ENCODE measurements around the gene TP53I13. TPM values are rescaled to one million over a fixed set of nuclear protein-coding genes. Genes with fewer than 3 reads are reported as not detected.
A peak's percentile ranks its signal among the peaks of the same experiment; 100 is the strongest.

The TP53I13 gene
- total and polyA plus RNA-seq, 2 of the 13 experiments (the other 11 are each of a cell fraction or from before 2014, with no cell fraction given) = 16.9 to 25.7 TPM

DNA sequence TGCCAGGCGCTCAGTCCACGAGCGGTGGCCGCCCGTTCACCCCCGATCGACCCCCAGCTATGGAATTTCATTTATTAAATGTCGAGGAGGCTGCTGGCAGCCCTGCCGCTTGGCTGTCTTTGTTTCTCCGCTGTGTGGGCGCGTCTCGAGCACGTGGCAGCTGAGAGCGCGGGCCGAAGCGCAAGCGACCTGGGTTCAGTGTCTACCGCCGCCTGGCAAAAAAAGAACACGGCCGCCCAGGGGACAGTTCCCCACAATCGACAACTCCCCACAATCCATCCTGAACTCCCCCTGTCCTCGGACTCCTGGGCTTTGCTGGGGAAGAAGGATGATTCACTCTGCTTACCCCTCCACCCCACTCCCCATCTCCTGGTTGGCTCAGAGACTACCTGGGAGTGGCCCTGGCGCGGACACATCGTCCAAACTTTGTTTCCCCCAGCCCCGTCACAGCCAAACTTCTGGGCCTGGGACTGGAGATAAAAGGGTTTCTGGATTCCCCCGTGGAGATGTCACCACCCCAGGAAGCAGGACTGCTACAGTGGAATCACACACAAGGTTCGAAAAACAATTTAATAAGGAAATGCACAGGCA, 22.7 kb downstream of the TP53I13 start (continued):
- TF ChIP-seq, protein P1, sequence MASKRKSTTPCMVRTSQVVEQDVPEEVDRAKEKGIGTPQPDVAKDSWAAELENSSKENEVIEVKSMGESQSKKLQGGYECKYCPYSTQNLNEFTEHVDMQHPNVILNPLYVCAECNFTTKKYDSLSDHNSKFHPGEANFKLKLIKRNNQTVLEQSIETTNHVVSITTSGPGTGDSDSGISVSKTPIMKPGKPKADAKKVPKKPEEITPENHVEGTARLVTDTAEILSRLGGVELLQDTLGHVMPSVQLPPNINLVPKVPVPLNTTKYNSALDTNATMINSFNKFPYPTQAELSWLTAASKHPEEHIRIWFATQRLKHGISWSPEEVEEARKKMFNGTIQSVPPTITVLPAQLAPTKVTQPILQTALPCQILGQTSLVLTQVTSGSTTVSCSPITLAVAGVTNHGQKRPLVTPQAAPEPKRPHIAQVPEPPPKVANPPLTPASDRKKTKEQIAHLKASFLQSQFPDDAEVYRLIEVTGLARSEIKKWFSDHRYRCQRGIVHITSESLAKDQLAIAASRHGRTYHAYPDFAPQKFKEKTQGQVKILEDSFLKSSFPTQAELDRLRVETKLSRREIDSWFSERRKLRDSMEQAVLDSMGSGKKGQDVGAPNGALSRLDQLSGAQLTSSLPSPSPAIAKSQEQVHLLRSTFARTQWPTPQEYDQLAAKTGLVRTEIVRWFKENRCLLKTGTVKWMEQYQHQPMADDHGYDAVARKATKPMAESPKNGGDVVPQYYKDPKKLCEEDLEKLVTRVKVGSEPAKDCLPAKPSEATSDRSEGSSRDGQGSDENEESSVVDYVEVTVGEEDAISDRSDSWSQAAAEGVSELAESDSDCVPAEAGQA (IDR thresholded peaks at IDR 0.05; ENCODE audit: low read depth) = no peak
- TF ChIP-seq, protein P1 (CRISPR knock-in tag; IDR thresholded peaks at IDR 0.05; ENCODE audit: borderline replicate concordance) = no peak
- TF ChIP-seq ZFP90 (CRISPR knock-in tag; IDR thresholded peaks at IDR 0.05; ENCODE audit: borderline replicate concordance) (no peak), ZNF138 (CRISPR knock-in tag; IDR thresholded peaks at IDR 0.05; ENCODE audit: low read depth) (peak; percentile 58; the same call in 1 of the 2 replicates), PAX8 (CRISPR knock-in tag; IDR thresholded peaks at IDR 0.05; ENCODE audit: borderline replicate concordance) (0 out of 2 replicates have a peak, but pooled peaks have one; percentile 33), SRSF1 (optimal IDR thresholded peaks at IDR 0.05; ENCODE audit: low read depth, low read length) (no peak), TEAD2 (CRISPR knock-in tag; IDR thresholded peaks at IDR 0.05) (no peak), HOXA5 (CRISPR knock-in tag; IDR thresholded peaks at IDR 0.05) (no peak), ZNF251 (CRISPR knock-in tag; IDR thresholded peaks at IDR 0.05) (no peak), SRSF4 (IDR thresholded peaks at IDR 0.05; ENCODE audit: low read depth, low read length, poor library complexity, severe bottlenecking) (no peak), NFE2L1 (CRISPR knock-in tag; IDR thresholded peaks at IDR 0.05; ENCODE audit: borderline replicate concordance) (no peak), ZNF883 (CRISPR knock-in tag; IDR thresholded peaks at IDR 0.05; ENCODE audit: not compliant biosample characterization) (no peak), ZFP62 (CRISPR knock-in tag; IDR thresholded peaks at IDR 0.05) (no peak), ZNF567 (CRISPR knock-in tag; IDR thresholded peaks at IDR 0.05; ENCODE audit: borderline replicate concordance) (no peak), ADNP (CRISPR knock-in tag; IDR thresholded peaks at IDR 0.05) (no peak; the same call in 1 of the 2 replicates), POGZ (CRISPR knock-in tag; IDR thresholded peaks at IDR 0.05) (no peak), JUNB (CRISPR knock-in tag; IDR thresholded peaks at IDR 0.05; ENCODE audit: borderline replicate concordance) (no peak)
- TF ChIP-seq, protein P2, sequence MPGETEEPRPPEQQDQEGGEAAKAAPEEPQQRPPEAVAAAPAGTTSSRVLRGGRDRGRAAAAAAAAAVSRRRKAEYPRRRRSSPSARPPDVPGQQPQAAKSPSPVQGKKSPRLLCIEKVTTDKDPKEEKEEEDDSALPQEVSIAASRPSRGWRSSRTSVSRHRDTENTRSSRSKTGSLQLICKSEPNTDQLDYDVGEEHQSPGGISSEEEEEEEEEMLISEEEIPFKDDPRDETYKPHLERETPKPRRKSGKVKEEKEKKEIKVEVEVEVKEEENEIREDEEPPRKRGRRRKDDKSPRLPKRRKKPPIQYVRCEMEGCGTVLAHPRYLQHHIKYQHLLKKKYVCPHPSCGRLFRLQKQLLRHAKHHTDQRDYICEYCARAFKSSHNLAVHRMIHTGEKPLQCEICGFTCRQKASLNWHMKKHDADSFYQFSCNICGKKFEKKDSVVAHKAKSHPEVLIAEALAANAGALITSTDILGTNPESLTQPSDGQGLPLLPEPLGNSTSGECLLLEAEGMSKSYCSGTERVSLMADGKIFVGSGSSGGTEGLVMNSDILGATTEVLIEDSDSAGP (CRISPR knock-in tag; IDR thresholded peaks at IDR 0.05; ENCODE audit: borderline replicate concordance) = no peak; the same call in 1 of the 2 replicates
- TF ChIP-seq, protein P3, sequence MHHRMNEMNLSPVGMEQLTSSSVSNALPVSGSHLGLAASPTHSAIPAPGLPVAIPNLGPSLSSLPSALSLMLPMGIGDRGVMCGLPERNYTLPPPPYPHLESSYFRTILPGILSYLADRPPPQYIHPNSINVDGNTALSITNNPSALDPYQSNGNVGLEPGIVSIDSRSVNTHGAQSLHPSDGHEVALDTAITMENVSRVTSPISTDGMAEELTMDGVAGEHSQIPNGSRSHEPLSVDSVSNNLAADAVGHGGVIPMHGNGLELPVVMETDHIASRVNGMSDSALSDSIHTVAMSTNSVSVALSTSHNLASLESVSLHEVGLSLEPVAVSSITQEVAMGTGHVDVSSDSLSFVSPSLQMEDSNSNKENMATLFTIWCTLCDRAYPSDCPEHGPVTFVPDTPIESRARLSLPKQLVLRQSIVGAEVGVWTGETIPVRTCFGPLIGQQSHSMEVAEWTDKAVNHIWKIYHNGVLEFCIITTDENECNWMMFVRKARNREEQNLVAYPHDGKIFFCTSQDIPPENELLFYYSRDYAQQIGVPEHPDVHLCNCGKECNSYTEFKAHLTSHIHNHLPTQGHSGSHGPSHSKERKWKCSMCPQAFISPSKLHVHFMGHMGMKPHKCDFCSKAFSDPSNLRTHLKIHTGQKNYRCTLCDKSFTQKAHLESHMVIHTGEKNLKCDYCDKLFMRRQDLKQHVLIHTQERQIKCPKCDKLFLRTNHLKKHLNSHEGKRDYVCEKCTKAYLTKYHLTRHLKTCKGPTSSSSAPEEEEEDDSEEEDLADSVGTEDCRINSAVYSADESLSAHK (CRISPR knock-in tag; IDR thresholded peaks at IDR 0.05; ENCODE audit: borderline replicate concordance) = no peak

Data from HepG2 (cell line).